HG03196 (cell line): ENCODE data around the gene EPS8L2.

Experiments used
- ATAC-seq: cut with Tn5 transposase; IDR thresholded peaks from one replicate; pipeline ENCODE4 v1.9.1; 2021; ENCODE audit not compliant: unreplicated experiment

EPS8L2 gene

GRCh38 chr11:773425-773824 lies 67.4 kb downstream of the EPS8L2 start:
- no peak for ATAC-seq

- no peak for ATAC-seq
Measured at GRCh38 chr11:773830-774229, 67.8 kb downstream of the EPS8L2 start.

GRCh38 chr11:774873-775592 lies 69.0 kb downstream of the EPS8L2 start:
- ATAC-seq = no peak

- no peak for ATAC-seq
Measured at GRCh38 chr11:776263-776560, 70.2 kb downstream of the EPS8L2 start.

GRCh38 chr11:776561-777287 lies 70.7 kb downstream of the EPS8L2 start:
- peak; percentile 21 for ATAC-seq
